Transverse colon (tissue), 4 donors: ENCODE measurements around the gene KLC3.

Source experiments
- CTCF ChIP-seq, 5 experiments: fragments of 200-600 bp in 3 of 5; fragments of 450-650 bp in 2 of 5; sonication (generic) in 3 of 5; IDR thresholded peaks; 1 replicate in 2 of 5; 2 replicates in 3 of 5; pipeline ENCODE4 v1.5.1; 2016 to 2017; ENCODE audit warnings: antibody characterized with exemption in 5 of 5, inconsistent platforms in 3 of 5, mild to moderate bottlenecking in 2 of 5, moderate library complexity in 1 of 5
- EP300 ChIP-seq: sonication (generic); formaldehyde crosslinking; IDR thresholded peaks from one replicate; pipeline ENCODE4 v1.6.1; 2017; ENCODE audit warnings: antibody characterized with exemption, low read depth
- POLR2A ChIP-seq: fragments of 450-650 bp; IDR thresholded peaks from one replicate; pipeline ENCODE4 v1.6.1; 2016; ENCODE audit warnings: antibody characterized with exemption, mild to moderate bottlenecking, moderate library complexity
- POLR2AphosphoS5 ChIP-seq, 3 donors: sonication (generic); formaldehyde crosslinking; IDR thresholded peaks; one replicate each; pipeline ENCODE4 v1.6.1; 2016; ENCODE audit warnings: antibody characterized with exemption in 3 of 3

- no peak for TF ChIP-seq CTCF (IDR thresholded peaks at IDR 0.05)
- TF ChIP-seq POLR2A: no peak
- TF ChIP-seq EP300: no peak
- TF ChIP-seq POLR2AphosphoS5 (IDR thresholded peaks at IDR 0.05): no peak
Observed at GRCh38 chr19:45376045-45376724, 35.6 kb downstream of the KLC3 start.
